ENCODE measurements around the gene AKR1C8. TPM values are rescaled to one million over a fixed set of nuclear protein-coding genes. Genes with fewer than 3 reads are reported as not detected.

The AKR1C8 gene
- total and polyA plus RNA-seq, 2 of the 13 experiments (the other 11 are each of a cell fraction or from before 2014, with no cell fraction given) = 0.12 TPM; not detected in 1

GRCh38 chr10:5147255-5147980 lies 37.5 kb downstream of the AKR1C8 start (continued):
- peak; percentile 73 for TF ChIP-seq PATZ1 (CRISPR knock-in tag; IDR thresholded peaks at IDR 0.05)
- TF ChIP-seq MED8 (CRISPR knock-in tag; IDR thresholded peaks at IDR 0.05; ENCODE audit: insufficient replicate concordance) = peak; percentile 95
- TF ChIP-seq IRF9 (CRISPR knock-in tag; IDR thresholded peaks at IDR 0.05; ENCODE audit: borderline replicate concordance) = no peak
- no peak for TF ChIP-seq HES4 (CRISPR knock-in tag; IDR thresholded peaks at IDR 0.05; ENCODE audit: borderline replicate concordance)
- no peak for TF ChIP-seq KIAA2018 (CRISPR knock-in tag; IDR thresholded peaks at IDR 0.05; ENCODE audit: borderline replicate concordance)
- peak; percentile 72 for TF ChIP-seq ZBTB7B (CRISPR knock-in tag; IDR thresholded peaks at IDR 0.05)
- TF ChIP-seq ZNF674 (CRISPR knock-in tag; IDR thresholded peaks at IDR 0.05; ENCODE audit: low read depth) = no peak
- peak; percentile 76 for TF ChIP-seq CEBPB (IDR thresholded peaks at IDR 0.05; ENCODE audit: borderline replicate concordance, low read depth, low read length)
- TF ChIP-seq RXRB (CRISPR knock-in tag; IDR thresholded peaks at IDR 0.05; ENCODE audit: borderline replicate concordance) = peak; percentile 97
- TF ChIP-seq MXD1 (CRISPR knock-in tag; IDR thresholded peaks at IDR 0.05) = no peak
- no peak for TF ChIP-seq ZNF138 (CRISPR knock-in tag; IDR thresholded peaks at IDR 0.05; ENCODE audit: low read depth)
- TF ChIP-seq ZNF350 (CRISPR knock-in tag; IDR thresholded peaks at IDR 0.05; ENCODE audit: borderline replicate concordance, low read depth) = no peak
- TF ChIP-seq ERF (CRISPR knock-in tag; IDR thresholded peaks at IDR 0.05) = peak; percentile 47; the same call in 1 of the 2 replicates
- no peak for TF ChIP-seq ZNF326 (CRISPR knock-in tag; IDR thresholded peaks at IDR 0.05; ENCODE audit: borderline replicate concordance)
- peak; percentile 71; the same call in 1 of the 2 replicates for TF ChIP-seq KMT2B (CRISPR knock-in tag; IDR thresholded peaks at IDR 0.05)
- no peak for TF ChIP-seq ZFP62 (CRISPR knock-in tag; IDR thresholded peaks at IDR 0.05)
- no peak for TF ChIP-seq ZNF121 (CRISPR knock-in tag; IDR thresholded peaks at IDR 0.05)
- peak; percentile 81 for TF ChIP-seq NR2C2 (CRISPR knock-in tag; IDR thresholded peaks at IDR 0.05; ENCODE audit: borderline replicate concordance)

Data from HepG2 (cell line).